KMS-11 (cell line): ENCODE results near the gene BBLN.

Experiments used
- H2AFZ ChIP-seq: fragments of 200-600 bp; sonication (generic); 2 replicates; pipeline ENCODE4 v1.6.1; 2016; ENCODE audit warnings: antibody characterized with exemption, mixed run types, low read depth
- H3K27ac ChIP-seq: fragments of 200-600 bp; sonication (generic); 2 replicates; pipeline ENCODE4 v1.6.1; 2016; ENCODE audit warnings: mild to moderate bottlenecking, mixed run types
- H3K27me3 ChIP-seq: fragments of 200-600 bp; sonication (generic); 2 replicates; pipeline ENCODE4 v1.6.1; 2017; ENCODE audit warnings: mild to moderate bottlenecking, low read depth, mixed run types, moderate library complexity; ENCODE audit not compliant: insufficient read depth
- H3K36me3 ChIP-seq: fragments of 200-600 bp; sonication (generic); 2 replicates; pipeline ENCODE4 v1.6.1; 2017; ENCODE audit warnings: mild to moderate bottlenecking, mixed run types; ENCODE audit not compliant: insufficient read depth
- H3K4me1 ChIP-seq: fragments of 200-600 bp; sonication (generic); 2 replicates; pipeline ENCODE4 v1.6.1; 2016; ENCODE audit warnings: mild to moderate bottlenecking, low read depth, mixed run types; ENCODE audit not compliant: poor library complexity, severe bottlenecking
- H3K4me2 ChIP-seq: fragments of 200-600 bp; sonication (generic); 2 replicates; pipeline ENCODE4 v1.7.0; 2016; ENCODE audit warnings: mild to moderate bottlenecking, mixed run types
- H3K4me3 ChIP-seq: fragments of 200-600 bp; sonication (generic); IDR thresholded peaks from 2 replicates; pipeline ENCODE4 v1.6.1; 2017; ENCODE audit warnings: low read depth, low read length, mixed read lengths; ENCODE audit not compliant: insufficient read depth
- H3K79me2 ChIP-seq: fragments of 200-600 bp; sonication (generic); 2 replicates; pipeline ENCODE4 v1.6.1; 2016; ENCODE audit warnings: low read depth, mixed run types; ENCODE audit not compliant: insufficient read depth
- H3K9ac ChIP-seq: fragments of 200-600 bp; sonication (generic); 2 replicates; pipeline ENCODE4 v1.6.1; 2016; ENCODE audit warnings: mild to moderate bottlenecking, mixed run types
- H4K20me1 ChIP-seq: fragments of 200-600 bp; sonication (generic); 2 replicates; pipeline ENCODE4 v1.6.1; 2016; ENCODE audit warnings: mild to moderate bottlenecking, mixed run types; ENCODE audit not compliant: insufficient read depth
- CTCF ChIP-seq: fragments of 200-600 bp; sonication (generic); conservative IDR thresholded peaks from 2 replicates; pipeline ENCODE4 v1.6.1; 2017; ENCODE audit warnings: low read depth, mild to moderate bottlenecking, antibody characterized with exemption, low read length, moderate library complexity, mixed read lengths

The BBLN gene

GRCh38 chr9:128164307-128164885, 4.3 kb downstream of the BBLN start:
- no peak overlapping the region for H3K9ac ChIP-seq
- H3K4me3 ChIP-seq, result no peak overlapping the region
- no peaks in the 10 kb centered on the region for H3K36me3 ChIP-seq
- no peaks in the 10 kb centered on the region for H3K27me3 ChIP-seq
- TF ChIP-seq CTCF, result no peak
- H3K4me1 ChIP-seq, result peaks cover 5% of the 10 kb centered on the region
- no peak overlapping the region for H2AFZ ChIP-seq
- no peaks in the 10 kb centered on the region for H3K79me2 ChIP-seq
- no peak overlapping the region for H3K4me2 ChIP-seq
- no peaks in the 10 kb centered on the region for H4K20me1 ChIP-seq
- no peak overlapping the region for H3K27ac ChIP-seq

GRCh38 chr9:128166169-128166568, 6.1 kb downstream of the BBLN start:
- Histone ChIP-seq H3K4me1 (peaks cover 1% of the 10 kb centered on the region), H3K27me3 (no peaks in the 10 kb centered on the region), H3K27ac (no peak overlapping the region), H3K4me3 (no peak overlapping the region), H4K20me1 (no peaks in the 10 kb centered on the region), H3K79me2 (no peaks in the 10 kb centered on the region), H3K4me2 (no peak overlapping the region), H3K9ac (no peak overlapping the region), H2AFZ (no peak overlapping the region), H3K36me3 (no peaks in the 10 kb centered on the region)
- no peak for TF ChIP-seq CTCF

GRCh38 chr9:128167209-128167608, 7.1 kb downstream of the BBLN start:
- Histone ChIP-seq H3K27ac (no peak overlapping the region), H3K79me2 (no peaks in the 10 kb centered on the region), H3K27me3 (no peaks in the 10 kb centered on the region), H4K20me1 (no peaks in the 10 kb centered on the region), H3K9ac (no peak overlapping the region), H2AFZ (no peak overlapping the region), H3K4me3 (no peak overlapping the region), H3K4me2 (no peak overlapping the region), H3K4me1 (no peaks in the 10 kb centered on the region), H3K36me3 (no peaks in the 10 kb centered on the region)
- no peak for TF ChIP-seq CTCF

- no peak overlapping the region for H2AFZ ChIP-seq
- no peak overlapping the region for H3K27ac ChIP-seq
- H3K79me2 ChIP-seq, result no peaks in the 10 kb centered on the region
- H4K20me1 ChIP-seq, result no peaks in the 10 kb centered on the region
- TF ChIP-seq CTCF, result no peak
- no peak overlapping the region for H3K9ac ChIP-seq
- no peaks in the 10 kb centered on the region for H3K4me1 ChIP-seq
- no peaks in the 10 kb centered on the region for H3K27me3 ChIP-seq
- no peak overlapping the region for H3K4me3 ChIP-seq
- no peaks in the 10 kb centered on the region for H3K36me3 ChIP-seq
- H3K4me2 ChIP-seq, result no peak overlapping the region
Measured at GRCh38 chr9:128168731-128169308, 8.8 kb downstream of the BBLN start.
